Left lung (tissue), 10 donors: ENCODE measurements around the gene RHOF. TPM values are rescaled to one million over a fixed set of nuclear protein-coding genes. Genes with fewer than 3 reads are reported as not detected.
A peak's percentile ranks its signal among the peaks of the same experiment; 100 is the strongest.

Experiments used
- ATAC-seq: fragments of 200-7000 bp; cut with Tn5 transposase; one replicate; pipeline ENCODE4 v1.9.1; 2020; ENCODE audit warnings: moderate library complexity
- DNase-seq, 4 donors: peaks; one replicate each; pipeline ENCODE4 v3.0.0-alpha.2; 2013 to 2020
- H3K27ac ChIP-seq, 2 donors: fragments of 200-600 bp; sonication (generic) in 1 of 2; one replicate each; pipeline versions ENCODE4 v1.5.0 to v1.8.0; 2020 to 2021
- H3K27me3 ChIP-seq, 2 donors: fragments of 200-600 bp; sonication (generic) in 1 of 2; one replicate each; pipeline versions ENCODE4 v1.5.0 to v1.8.0; 2020 to 2021
- H3K36me3 ChIP-seq, 2 donors: fragments of 200-600 bp; sonication (generic) in 1 of 2; one replicate each; pipeline versions ENCODE4 v1.5.0 to v1.8.0; 2020 to 2021
- H3K4me1 ChIP-seq, 2 donors: fragments of 200-600 bp; one replicate each; pipeline ENCODE4 v1.8.0; 2021
- H3K4me3 ChIP-seq, 2 donors: fragments of 200-600 bp; sonication (generic) in 1 of 2; one replicate each; pipeline versions ENCODE4 v1.5.0 to v1.8.0; 2020 to 2021; ENCODE audit warnings: mild to moderate bottlenecking in 1 of 2
- H3K9me3 ChIP-seq, 2 donors: fragments of 200-600 bp; sonication (generic) in 1 of 2; one replicate each; pipeline versions ENCODE4 v1.5.0 to v1.8.0; 2020 to 2021
- intact Hi-C, 2 donors: fragments of 100-400 bp; cut with DNase I; formaldehyde crosslinking; loops; one replicate each; pipeline versions ENCODE4 v1.11.2 to v1.14.2; 2022
- polyA plus RNA-seq, 6 donors: library from polyadenylated mRNA; unstranded; fragments of 120-200 nt; gene quantifications; one replicate each; pipeline ENCODE4 v1.2.1, GENCODE V29; 2013; ENCODE audit not compliant: insufficient read length in 6 of 6
- total RNA-seq, 2 donors: library from RNA; stranded (reverse); fragmentation: NEBNext Ultra II Directional; extraction: Animal tissue kit (Norgen Biotek cat#: 25700); gene quantifications; one replicate each; pipeline ENCODE4 v1.2.1, GENCODE V29; 2021
- TF ChIP-seq, protein P1 (sequence below), 2 donors: fragments of 200-600 bp; sonication (generic) in 1 of 2; IDR thresholded peaks; one replicate each; pipeline versions ENCODE4 v1.5.0 to v1.8.0; 2021; ENCODE audit warnings: antibody characterized with exemption in 2 of 2
- donor health status: DM: no; HTN: yes; CAD: no.
- donor health status: DM: no; HTN: no; CAD: no.

The RHOF gene
- total and polyA plus RNA-seq, 8 donors = 8.5 to 48.3 (median 12.3) TPM

DNA sequence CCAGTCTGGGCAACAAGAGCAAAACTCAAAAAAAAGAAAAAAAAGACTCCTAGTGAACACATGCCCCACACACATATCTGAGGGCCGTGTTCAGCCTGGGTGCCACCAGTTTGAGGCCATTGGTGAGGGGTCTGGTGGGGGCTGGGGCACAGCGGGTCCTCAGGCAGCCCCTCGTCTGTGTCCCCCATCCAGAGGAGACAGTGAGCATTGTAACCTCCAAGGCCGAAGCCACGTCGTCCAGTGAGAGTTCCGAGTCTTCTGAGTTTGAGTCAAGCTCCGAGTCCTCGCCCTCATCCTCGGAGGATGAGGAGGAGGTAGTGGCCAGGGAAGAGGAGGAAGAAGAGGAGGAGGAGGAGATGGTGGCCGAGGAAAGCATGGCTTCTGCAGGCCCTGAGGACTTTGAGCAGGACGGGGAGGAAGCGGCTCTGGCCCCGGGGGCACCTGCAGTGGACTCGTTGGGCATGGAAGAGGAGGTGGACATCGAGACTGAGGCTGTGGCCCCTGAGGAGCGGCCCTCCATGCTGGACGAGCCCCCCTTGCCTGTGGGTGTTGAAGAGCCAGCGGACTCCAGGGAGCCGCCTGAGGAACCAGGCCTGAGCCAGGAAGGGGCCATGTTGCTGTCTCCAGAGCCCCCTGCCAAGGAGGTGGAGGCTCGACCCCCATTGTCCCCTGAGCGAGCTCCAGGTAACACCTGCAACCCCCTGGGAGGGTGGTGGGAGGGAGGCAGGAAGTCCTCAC, 25.9 kb upstream of the RHOF start:
- Histone ChIP-seq H3K4me3 (no peak overlapping the region), H3K27ac (no peak overlapping the region), H3K4me1 (no peaks in the 10 kb centered on the region), H3K9me3 (no peaks in the 10 kb centered on the region), H3K36me3 (peaks cover 0 to 100% of the 10 kb centered on the region in 2 donors), H3K27me3 (no peaks in the 10 kb centered on the region)
- intact Hi-C loops = no loop called here
- TF ChIP-seq, protein P1, sequence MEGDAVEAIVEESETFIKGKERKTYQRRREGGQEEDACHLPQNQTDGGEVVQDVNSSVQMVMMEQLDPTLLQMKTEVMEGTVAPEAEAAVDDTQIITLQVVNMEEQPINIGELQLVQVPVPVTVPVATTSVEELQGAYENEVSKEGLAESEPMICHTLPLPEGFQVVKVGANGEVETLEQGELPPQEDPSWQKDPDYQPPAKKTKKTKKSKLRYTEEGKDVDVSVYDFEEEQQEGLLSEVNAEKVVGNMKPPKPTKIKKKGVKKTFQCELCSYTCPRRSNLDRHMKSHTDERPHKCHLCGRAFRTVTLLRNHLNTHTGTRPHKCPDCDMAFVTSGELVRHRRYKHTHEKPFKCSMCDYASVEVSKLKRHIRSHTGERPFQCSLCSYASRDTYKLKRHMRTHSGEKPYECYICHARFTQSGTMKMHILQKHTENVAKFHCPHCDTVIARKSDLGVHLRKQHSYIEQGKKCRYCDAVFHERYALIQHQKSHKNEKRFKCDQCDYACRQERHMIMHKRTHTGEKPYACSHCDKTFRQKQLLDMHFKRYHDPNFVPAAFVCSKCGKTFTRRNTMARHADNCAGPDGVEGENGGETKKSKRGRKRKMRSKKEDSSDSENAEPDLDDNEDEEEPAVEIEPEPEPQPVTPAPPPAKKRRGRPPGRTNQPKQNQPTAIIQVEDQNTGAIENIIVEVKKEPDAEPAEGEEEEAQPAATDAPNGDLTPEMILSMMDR (IDR thresholded peaks at IDR 0.05) = no peak
- DNase-seq = peak in 1 of 4 donors; percentile 66
- ATAC-seq = no peak

DNA sequence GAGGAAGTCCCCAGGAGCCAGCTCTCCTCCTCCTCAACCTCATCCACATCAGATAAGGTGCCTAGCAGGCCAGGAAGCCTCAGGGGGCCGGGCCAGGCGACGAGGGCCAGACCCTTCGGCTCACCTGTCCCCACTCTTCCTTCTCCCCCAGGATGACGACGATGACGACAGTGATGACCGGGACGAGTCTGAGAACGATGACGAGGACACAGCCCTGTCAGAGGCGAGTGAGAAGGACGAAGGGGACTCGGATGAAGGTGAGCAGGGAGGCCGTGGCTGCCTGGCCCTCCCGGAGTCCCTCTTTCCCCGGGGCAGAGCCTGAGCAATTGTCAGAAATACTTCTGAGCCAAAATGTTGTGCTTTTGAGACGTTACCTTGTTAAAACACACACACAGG, 24.2 kb upstream of the RHOF start:
- intact Hi-C loops = no loop called here
- ATAC-seq (no peak), DNase-seq (no peak)
- Histone ChIP-seq H3K4me1 (peaks cover 12 to 14% of the 10 kb centered on the region in 2 donors), H3K27ac (no peak overlapping the region), H3K36me3 (peaks cover 0 to 84% of the 10 kb centered on the region in 2 donors), H3K9me3 (no peaks in the 10 kb centered on the region), H3K4me3 (no peak overlapping the region), H3K27me3 (no peaks in the 10 kb centered on the region)
- TF ChIP-seq, protein P1 (IDR thresholded peaks at IDR 0.05) = no peak

GRCh38 chr12:121816925-121817647, 23.6 kb upstream of the RHOF start:
- peaks cover 0 to 79% of the 10 kb centered on the region in 2 donors for H3K36me3 ChIP-seq
- intact Hi-C loops = no loop called here
- H3K4me3 ChIP-seq = no peak overlapping the region
- no peak for ATAC-seq
- TF ChIP-seq, protein P1 (IDR thresholded peaks at IDR 0.05) = no peak
- no peak overlapping the region for H3K27ac ChIP-seq
- no peaks in the 10 kb centered on the region for H3K9me3 ChIP-seq
- DNase-seq = peak in 1 of 4 donors; percentile 68
- H3K4me1 ChIP-seq = peaks cover 13 to 20% of the 10 kb centered on the region in 2 donors
- no peaks in the 10 kb centered on the region for H3K27me3 ChIP-seq

DNA sequence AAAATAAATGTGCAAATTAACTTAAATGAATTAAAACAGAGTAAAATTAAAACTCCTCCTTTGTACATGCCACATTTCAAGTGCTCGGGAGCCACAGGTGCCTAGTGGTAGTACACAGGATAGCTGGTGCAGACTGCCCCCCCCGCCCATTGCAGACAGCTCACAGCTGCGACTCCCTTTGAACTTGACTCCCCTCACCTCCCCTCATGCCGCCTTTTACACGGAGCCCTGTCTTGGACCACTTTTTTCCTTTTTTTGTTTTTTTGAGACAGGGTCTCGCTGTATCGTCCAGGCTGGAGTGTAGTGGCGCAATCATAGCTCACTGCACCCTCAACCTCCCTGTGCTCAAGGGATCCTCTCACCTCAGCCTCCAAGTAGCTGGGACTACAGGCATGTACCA, 21.8 kb upstream of the RHOF start:
- H3K9me3 ChIP-seq = no peaks in the 10 kb centered on the region
- H3K4me3 ChIP-seq = no peak overlapping the region
- no peaks in the 10 kb centered on the region for H3K27me3 ChIP-seq
- DNase-seq (peak in 1 of 4 donors; percentile 22), ATAC-seq (no peak)
- no peak overlapping the region for H3K27ac ChIP-seq
- TF ChIP-seq, protein P1 (IDR thresholded peaks at IDR 0.05) = no peak
- H3K36me3 ChIP-seq = peaks cover 0 to 75% of the 10 kb centered on the region in 2 donors
- peaks cover 23 to 38% of the 10 kb centered on the region in 2 donors for H3K4me1 ChIP-seq
- intact Hi-C loops = no loop called here

DNA sequence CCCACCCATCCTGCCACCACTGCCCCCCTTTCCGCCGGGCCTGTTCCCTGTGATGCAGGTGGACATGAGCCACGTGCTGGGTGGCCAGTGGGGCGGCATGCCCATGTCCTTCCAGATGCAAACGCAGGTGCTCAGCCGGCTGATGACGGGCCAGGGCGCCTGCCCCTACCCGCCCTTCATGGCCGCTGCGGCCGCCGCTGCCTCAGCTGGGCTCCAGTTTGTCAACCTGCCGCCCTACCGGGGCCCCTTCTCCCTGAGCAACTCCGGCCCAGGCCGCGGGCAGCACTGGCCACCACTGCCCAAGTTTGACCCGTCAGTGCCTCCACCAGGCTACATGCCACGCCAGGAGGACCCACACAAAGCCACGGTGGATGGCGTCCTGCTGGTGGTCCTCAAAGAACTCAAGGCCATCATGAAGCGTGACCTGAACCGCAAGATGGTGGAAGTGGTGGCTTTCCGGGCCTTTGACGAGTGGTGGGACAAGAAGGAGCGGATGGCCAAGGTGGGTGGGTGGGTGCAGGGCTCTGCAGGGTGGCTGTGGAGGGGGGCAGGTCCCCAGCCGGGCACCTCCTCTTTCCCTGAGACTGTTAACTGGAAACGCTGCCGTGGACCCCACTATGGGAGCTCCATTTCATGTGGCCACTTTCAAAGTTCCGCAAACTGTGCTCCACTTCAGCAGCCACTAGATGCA, 21.1 kb upstream of the RHOF start:
- ATAC-seq (no peak), DNase-seq (peak in 2 of 4 donors; percentile 31 to 73)
- intact Hi-C loops = no loop called here
- Histone ChIP-seq H3K9me3 (no peaks in the 10 kb centered on the region), H3K4me1 (peaks cover 23 to 44% of the 10 kb centered on the region in 2 donors), H3K4me3 (no peak overlapping the region), H3K27me3 (no peaks in the 10 kb centered on the region), H3K27ac (no peak overlapping the region), H3K36me3 (peaks cover 0 to 75% of the 10 kb centered on the region in 2 donors)
- TF ChIP-seq, protein P1 (IDR thresholded peaks at IDR 0.05) = no peak
